Measurements from ENCODE around the gene DYNC2H1. TPM values are rescaled to one million over a fixed set of nuclear protein-coding genes. Genes with fewer than 3 reads are reported as not detected.

Gene DYNC2H1
- total RNA-seq, 1 donor from 2014 or later, result 7.1 TPM

- Histone ChIP-seq H3K4me1 (no peaks in the 10 kb centered on the region), H3K4me3 (no peak overlapping the region), H3K27ac (no peak overlapping the region), H3K36me3 (peaks cover 0 to 4% of the 10 kb centered on the region in 2 donors), H3K27me3 (no peaks in the 10 kb centered on the region), H3K9me3 (no peaks in the 10 kb centered on the region)
- no peak for TF ChIP-seq CTCF (IDR thresholded peaks at IDR 0.05)
- intact Hi-C loops (cut with DNase I), result no loop called here
- DNase-seq (ENCODE audit: low spot score in 2 of 2), result no peak
These were observed 172.1 kb downstream of the DYNC2H1 start for GRCh38 chr11:103281301-103281700.

GRCh38 chr11:103284260-103284659 lies 175.0 kb downstream of the DYNC2H1 start:
- DNase-seq (ENCODE audit: low spot score in 2 of 2), result no peak
- Histone ChIP-seq H3K9me3 (no peaks in the 10 kb centered on the region), H3K4me1 (no peaks in the 10 kb centered on the region), H3K4me3 (no peak overlapping the region), H3K36me3 (peaks cover 5 to 30% of the 10 kb centered on the region in 2 donors), H3K27ac (no peak overlapping the region), H3K27me3 (no peaks in the 10 kb centered on the region)
- intact Hi-C loops (cut with DNase I), result no loop called here
- TF ChIP-seq CTCF (IDR thresholded peaks at IDR 0.05), result no peak

GRCh38 chr11:103294516-103294915 lies 185.3 kb downstream of the DYNC2H1 start:
- H3K4me3 ChIP-seq, result no peak overlapping the region
- H3K27me3 ChIP-seq, result no peaks in the 10 kb centered on the region
- TF ChIP-seq CTCF (IDR thresholded peaks at IDR 0.05), result no peak
- H3K4me1 ChIP-seq, result no peaks in the 10 kb centered on the region
- intact Hi-C loops (cut with DNase I), result no loop called here
- H3K27ac ChIP-seq, result no peak overlapping the region
- peaks cover 5 to 48% of the 10 kb centered on the region in 2 donors for H3K9me3 ChIP-seq
- H3K36me3 ChIP-seq, result peaks cover 0 to 57% of the 10 kb centered on the region in 2 donors
- DNase-seq (ENCODE audit: low spot score in 2 of 2), result no peak

GRCh38 chr11:103295704-103296103 lies 186.5 kb downstream of the DYNC2H1 start:
- H3K9me3 ChIP-seq, result peaks cover 5 to 48% of the 10 kb centered on the region in 2 donors
- no peak overlapping the region for H3K27ac ChIP-seq
- H3K36me3 ChIP-seq, result peaks cover 0 to 48% of the 10 kb centered on the region in 2 donors
- no peak overlapping the region for H3K4me3 ChIP-seq
- no peaks in the 10 kb centered on the region for H3K27me3 ChIP-seq
- no peak for DNase-seq (ENCODE audit: low spot score in 2 of 2)
- TF ChIP-seq CTCF (IDR thresholded peaks at IDR 0.05), result no peak
- H3K4me1 ChIP-seq, result no peaks in the 10 kb centered on the region
- intact Hi-C loops (cut with DNase I), result no loop called here

- intact Hi-C loops (cut with DNase I), result no loop called here
- H3K27ac ChIP-seq, result no peak overlapping the region
- no peak for TF ChIP-seq CTCF (IDR thresholded peaks at IDR 0.05)
- no peak for DNase-seq (ENCODE audit: low spot score in 2 of 2)
- H3K4me3 ChIP-seq, result no peak overlapping the region
- peaks cover 0 to 37% of the 10 kb centered on the region in 2 donors for H3K36me3 ChIP-seq
- H3K9me3 ChIP-seq, result peaks cover 5 to 28% of the 10 kb centered on the region in 2 donors
- no peaks in the 10 kb centered on the region for H3K4me1 ChIP-seq
- no peaks in the 10 kb centered on the region for H3K27me3 ChIP-seq
These were observed 188.7 kb downstream of the DYNC2H1 start for GRCh38 chr11:103297900-103298299.

GRCh38 chr11:103315248-103315647 lies 206.0 kb downstream of the DYNC2H1 start:
- no peaks in the 10 kb centered on the region for H3K27me3 ChIP-seq
- no peak for DNase-seq (ENCODE audit: low spot score in 2 of 2)
- H3K9me3 ChIP-seq, result no peaks in the 10 kb centered on the region
- no peaks in the 10 kb centered on the region for H3K4me1 ChIP-seq
- no peak for TF ChIP-seq CTCF (IDR thresholded peaks at IDR 0.05)
- H3K4me3 ChIP-seq, result no peak overlapping the region
- no peak overlapping the region for H3K27ac ChIP-seq
- intact Hi-C loops (cut with DNase I), result no loop called here
- H3K36me3 ChIP-seq, result no peaks in the 10 kb centered on the region

Measured in ascending aorta (tissue), 2 donors.